HG03139 (cell line): ENCODE results near the gene TOMM6.

Experiments
- ATAC-seq: cut with Tn5 transposase; IDR thresholded peaks from one replicate; pipeline ENCODE4 v1.9.1; 2021; ENCODE audit not compliant: unreplicated experiment

Gene TOMM6

DNA sequence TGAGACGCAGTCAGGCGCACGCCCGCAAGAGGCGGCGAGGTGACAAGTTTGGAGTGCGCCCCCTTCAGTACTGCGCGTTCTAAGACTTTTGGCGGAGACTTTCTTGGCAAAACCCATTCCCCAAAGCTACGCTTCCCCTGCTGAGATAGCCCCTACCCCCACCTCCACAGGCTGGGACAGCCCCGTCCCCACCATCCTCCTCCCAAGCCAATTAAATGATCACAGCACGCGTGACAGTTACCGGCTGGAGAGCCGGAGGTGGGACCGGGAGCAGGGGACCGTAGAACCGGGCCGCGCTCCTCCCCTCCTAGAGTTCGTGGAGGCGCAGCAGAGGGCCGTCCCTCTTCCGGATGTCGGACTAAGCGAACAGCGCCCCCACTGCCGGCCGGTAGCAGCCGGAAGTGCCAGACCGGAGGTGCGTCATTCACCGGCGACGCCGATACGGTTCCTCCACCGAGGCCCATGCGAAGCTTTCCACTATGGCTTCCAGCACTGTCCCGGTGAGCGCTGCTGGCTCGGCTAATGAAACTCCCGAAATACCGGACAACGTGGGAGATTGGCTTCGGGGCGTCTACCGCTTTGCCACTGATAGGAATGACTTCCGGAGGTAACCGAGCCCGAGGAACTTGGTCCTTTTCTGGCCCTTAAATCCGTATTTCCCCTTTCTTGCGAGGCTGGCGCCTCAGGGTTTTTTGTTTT, at the start of gene TOMM6:
TOMM6 (plus strand) TSS at position 476 of the 699 bp plus-strand sequence; CDS start at position 480, 4 bp downstream.
- peak; percentile 73 for ATAC-seq

DNA sequence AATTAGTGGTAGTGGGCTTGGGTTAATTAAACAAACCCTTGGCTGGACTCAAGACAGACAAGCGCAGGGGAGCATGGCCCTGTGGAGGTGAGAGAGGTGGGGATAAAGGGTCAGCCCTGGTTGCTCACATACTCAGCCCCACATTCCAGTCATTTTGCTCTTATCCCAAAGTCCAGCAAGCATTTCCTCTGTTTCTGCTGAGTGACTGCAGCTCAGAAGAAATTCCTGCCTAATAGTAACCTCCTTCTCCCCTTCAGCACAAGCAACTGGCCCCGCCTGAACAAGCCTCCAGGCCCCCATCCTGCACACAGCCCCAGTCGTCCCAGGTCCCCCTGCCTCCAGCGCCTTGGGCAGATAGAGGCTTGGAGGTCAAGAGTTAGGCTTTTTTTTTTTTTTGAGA, 48.5 kb upstream of the TOMM6 start:
- ATAC-seq, result no peak

DNA sequence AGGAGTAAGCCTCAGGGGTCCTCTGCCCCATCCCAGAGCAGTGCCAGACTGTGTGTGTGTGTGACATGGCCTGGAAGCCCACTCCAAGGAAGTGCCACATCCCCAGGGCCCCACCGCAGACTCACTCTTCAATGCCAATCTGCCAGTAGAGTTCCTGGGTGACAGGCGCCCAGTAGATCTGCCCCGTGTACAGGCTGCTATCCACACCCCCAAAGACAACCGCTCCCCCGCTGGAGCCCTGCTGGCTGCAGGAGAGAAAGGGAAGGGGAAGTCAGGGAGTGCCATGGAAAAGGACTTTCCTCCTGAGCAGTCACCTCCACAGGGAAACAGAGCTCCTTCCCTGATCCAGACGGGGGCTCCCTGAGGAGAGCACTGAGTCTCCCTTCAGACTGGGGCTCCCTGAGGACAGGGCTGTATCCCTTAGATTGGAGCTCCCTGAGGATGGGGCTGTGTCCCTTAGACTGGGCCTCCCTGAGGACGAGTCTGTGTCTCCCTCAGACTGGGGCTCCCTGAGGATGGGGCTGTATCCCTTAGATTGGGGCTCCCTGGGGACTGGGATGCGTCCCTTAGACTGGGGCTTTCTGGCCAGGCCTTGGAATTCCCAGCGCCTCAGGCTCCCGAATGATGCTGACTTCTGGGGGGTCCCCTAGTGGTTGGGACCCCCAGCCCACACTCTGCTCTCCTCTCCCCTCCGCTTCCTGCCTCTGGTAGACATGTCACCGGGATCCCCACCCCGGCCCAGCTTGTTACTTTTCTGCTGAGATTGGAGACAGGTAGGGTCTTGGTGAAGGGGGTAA, 46.9 kb upstream of the TOMM6 start:
- no peak for ATAC-seq

DNA sequence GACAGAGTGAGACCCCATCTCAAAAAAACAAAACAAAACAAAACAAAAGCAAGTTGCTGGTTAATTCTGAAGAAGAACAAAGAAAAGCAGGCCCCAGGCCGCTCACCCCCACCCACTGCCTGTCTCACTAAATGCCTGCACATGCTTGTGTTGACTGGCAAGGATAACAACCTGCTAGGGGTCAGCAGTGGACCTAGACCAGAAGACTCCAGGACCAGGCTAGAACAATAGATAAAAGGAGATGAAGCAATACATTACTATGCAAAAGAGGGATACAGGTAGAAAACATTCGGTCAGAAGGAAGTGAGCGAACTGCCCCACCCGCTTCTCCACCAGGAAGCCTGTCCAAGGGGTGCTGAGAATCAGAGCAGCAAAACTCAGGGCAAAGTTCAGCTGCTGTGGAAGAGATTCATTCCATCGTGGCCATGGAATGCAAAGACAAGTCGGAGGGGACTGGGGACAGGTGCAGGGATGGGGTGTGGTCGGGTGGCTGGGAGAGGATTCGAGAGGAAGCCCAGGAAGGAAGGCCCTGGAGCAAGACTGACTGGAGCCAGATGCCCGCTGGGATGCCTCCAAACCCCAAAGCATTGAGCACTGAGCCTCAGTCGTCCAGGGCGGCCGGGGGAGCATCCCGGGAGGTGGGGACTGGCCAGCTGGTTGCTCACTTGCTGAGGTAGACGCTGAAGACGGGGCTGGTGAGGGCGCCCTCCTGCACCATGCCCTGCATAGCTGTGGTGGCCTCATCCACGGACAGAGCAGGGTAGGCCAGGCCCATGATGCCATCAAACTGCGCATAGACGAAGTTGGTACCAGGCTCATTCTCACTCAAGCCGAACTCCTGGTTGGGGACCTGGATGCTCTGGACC, 45.6 kb upstream of the TOMM6 start:
- ATAC-seq, result no peak

DNA sequence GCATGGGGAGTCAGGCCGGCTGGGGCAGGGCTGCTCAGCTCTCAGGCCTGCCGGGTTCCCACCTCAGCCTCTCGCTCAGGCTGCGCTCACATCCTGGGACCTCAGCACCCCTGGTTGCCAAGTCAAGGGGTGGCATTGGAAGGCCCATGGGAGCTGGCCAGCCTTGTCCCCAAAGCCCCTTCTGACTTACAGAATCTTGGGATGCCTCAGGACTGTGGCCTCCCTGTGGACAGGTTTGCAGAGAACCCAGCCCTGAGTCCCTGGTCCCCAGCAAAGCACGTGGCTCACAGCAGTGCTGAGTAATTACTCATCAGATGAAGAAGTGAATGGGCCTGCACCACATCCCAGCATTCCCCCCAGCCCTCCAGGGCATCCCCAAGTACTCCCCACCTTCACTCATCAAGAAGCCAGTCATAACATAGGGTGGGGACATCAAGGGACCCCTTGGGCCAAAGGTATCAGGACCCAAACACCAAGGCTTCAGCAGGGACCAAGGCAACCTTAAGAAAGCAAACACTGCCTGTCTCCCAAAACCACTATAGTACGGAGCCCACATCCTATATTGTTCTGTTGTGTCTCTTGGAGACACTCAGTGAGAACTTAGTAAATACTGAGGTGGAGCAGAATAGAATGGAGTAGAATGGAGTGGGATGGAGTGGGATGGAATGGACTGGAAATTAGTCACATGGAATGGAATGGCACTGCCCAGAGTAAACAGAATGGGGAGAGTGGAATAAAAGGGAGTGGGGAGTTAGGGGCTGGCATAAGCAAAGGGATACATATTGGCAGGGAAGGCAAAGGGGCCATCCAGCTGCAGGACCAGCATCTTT, 43.9 kb upstream of the TOMM6 start:
- ATAC-seq, result no peak

DNA sequence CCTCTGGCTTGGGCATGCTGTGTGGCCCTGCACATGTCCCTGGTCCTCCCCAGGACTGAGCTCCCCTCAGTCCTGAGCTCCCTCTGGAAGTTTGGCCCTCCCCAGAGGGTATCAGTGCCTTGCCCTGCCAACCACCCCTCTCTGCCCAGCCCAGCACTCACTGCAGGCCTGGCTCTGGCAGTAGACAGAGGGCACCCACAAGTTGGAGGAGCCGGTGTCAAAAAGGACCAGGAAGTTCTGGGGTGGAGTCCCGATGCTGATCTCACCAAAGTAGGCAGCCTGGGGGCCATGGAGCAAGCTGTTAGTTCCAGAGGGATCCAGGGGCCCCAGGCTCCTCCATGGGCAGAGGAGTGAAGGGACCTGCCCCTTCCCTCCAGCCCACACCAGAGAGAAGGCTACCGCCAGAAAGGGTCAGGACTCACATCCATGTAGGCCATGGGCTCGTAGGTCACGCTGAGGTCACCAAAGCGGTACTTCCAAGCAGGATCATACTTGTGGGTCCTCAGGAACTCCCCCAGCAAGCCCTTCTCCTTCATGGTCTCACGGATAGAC, 43.2 kb upstream of the TOMM6 start:
- no peak for ATAC-seq

DNA sequence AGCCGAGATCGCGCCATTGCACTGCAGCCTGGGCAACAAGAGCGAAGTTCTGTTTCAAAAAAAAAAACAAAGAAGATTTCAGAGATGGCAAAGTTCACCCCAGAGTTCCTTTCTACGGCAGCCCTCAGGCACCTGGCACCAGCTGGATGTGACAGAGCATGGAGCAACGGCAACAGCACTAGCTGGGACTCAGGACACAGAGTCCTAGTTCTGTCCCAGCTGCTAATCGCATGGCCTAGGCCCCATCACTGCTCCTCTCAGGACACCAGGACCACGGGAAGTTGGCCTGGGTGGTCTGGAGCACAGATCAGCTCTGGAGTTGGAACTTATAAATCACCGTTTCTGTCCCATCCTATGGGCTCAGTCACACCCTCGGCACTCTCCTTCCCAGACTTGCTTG, 41.4 kb upstream of the TOMM6 start:
- no peak for ATAC-seq

DNA sequence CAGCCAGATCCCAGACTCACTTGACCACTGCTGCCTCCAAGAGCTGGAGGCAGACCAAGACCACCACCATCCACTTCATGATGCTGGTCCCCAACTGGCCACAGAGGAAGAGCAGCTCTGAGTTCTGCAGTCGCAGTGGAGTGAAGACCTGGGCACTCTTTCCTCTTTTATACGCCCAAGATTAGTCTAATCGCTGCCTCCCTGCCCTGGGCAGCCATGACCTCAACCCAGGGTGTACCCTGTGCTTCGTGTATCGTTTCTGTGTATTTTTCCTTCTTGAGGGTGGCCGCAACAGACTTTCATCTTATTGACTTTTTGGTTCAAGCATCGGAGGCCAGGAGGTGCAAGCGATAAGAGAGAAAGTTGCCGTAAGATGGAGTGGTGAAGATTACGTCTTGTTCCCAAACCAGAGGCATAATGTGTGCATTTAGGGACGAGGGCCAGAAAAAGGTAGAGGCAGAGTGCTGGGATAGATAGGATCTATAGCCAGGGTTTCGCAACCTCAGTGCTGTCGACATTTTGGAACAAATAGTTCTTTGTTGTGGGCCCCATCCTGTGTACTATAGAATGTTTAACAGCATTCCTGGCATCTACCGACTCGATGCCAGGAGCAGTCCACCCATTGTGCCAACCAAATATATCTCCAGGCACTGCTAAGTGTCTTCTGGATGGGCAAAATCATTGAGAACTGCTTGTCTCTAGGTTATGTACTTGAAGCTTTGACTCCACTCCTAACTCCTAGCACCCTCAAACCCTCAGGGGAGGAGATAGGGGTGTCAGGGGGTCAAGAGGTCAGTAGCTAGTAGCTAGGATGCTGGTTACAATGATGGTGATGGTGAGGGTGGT, 40.0 kb upstream of the TOMM6 start, which contains the start of gene PGC:
PGC (minus strand) TSS at position 142 of the 846 bp plus-strand sequence; CDS start at position 79, 63 bp downstream.
- ATAC-seq, result no peak

DNA sequence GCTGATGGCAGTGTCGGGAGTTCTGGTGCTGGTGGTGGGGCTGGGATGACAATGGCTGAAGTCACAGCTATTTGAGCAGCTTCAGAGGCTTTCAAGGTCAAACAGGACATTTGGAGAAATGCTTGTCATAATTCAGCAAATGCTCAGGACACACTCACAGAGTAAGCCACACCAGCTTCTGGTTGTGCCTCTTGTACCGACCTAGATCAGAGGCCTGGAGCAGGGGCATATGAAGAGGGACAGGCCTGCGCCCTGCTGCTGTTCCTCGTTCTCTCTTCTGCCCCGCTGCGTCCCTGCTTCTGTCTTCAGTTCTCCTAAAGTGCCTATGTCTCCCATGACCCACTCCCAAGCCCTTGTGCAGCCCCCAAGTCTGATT, 39.4 kb upstream of the TOMM6 start:
- ATAC-seq, result no peak

DNA sequence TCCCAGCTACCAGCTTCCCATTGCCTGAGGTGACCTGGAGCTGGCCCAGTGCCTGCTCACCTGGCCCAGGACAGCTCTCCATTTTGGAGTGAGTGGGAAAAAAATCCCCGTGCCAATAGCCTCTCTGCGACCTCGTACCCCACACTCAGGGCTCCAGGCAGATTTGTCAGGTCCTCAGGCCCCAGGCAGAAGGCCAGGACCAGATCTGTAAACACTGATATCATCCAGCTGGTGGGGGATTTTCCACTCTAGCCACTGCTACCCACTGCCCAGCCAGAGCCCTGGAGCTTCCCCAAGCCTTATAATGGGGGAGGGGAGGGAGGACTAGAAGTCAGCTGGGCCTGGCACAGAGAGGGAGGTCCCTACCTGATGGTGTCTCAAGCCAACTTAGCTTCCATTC, 39.0 kb upstream of the TOMM6 start:
- no peak for ATAC-seq

DNA sequence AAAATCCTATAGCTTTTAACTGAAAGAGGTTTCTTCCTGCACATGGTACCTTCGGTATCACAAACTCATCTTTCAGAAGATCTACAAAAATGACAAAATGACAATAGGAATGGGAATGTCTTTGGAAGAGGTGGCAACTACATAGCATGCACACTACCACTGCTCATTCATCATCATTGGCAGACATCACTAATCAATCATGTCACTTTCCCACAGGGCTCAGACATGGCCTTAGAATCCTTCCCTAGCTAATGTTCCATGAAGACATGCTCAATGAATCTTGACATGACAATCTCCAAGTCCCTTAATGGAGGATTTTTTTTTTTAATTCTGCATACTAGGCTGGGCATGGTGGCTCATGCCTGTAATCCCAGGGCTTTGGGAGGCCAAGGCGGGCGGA, 37.1 kb upstream of the TOMM6 start:
- ATAC-seq, result no peak

DNA sequence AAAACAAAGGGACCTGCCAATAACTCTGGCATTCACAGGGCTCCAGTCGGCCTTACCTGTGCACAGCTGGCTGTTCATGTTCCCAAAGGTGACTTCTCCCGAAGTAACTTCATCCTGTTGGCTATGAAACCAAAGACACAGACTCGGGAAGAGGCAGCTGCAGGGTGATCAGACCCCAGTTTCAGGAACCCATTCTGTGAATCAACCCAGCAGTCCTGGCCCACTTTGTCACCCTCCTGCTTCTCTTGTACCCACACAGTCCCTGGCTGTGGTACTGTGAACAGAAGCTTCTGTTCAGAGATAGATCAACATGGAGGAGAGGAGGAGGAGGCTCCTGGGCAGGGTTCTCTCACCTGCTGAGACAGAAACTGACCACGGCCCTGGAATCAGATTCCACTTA, 31.6 kb upstream of the TOMM6 start:
- ATAC-seq, result no peak

DNA sequence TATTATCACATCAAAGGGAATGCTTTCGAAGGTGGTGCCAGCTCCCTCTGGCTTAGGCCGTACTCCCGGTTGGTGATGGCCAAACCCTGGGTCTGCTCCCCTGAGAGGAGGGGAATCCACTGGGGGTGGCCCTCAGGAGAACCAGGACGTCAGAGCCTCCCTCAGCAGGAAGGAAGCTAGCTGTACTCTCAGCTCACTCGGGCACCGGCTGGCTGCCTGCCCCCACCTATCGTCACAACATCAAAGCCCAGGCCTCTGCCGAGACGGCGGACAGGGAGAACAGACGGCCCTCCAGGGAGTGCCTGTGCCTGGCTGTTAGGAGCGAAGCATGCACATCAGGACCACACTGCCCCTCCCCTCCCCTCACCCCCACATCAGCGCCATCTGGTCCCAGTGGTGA, 31.1 kb upstream of the TOMM6 start:
- no peak for ATAC-seq

DNA sequence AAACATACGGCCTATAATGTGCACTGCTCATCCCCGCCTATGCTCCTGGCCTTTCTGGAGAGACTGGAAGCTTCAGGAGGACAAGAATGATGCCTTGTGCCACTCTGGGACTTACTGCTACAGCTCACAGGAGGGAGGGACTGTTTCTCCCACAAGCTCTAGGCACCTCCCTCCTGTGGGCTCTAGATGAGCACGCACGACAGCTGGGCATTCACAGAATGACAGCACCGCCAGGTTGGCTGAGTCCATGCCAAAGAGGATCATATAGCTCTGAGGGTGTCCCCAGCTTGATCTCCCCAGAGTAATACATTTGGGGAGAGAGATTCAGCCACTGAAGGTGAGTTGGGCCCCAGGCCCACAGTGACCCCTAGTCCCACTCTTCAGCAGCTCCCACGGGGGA, 30.2 kb upstream of the TOMM6 start:
- ATAC-seq, result no peak

DNA sequence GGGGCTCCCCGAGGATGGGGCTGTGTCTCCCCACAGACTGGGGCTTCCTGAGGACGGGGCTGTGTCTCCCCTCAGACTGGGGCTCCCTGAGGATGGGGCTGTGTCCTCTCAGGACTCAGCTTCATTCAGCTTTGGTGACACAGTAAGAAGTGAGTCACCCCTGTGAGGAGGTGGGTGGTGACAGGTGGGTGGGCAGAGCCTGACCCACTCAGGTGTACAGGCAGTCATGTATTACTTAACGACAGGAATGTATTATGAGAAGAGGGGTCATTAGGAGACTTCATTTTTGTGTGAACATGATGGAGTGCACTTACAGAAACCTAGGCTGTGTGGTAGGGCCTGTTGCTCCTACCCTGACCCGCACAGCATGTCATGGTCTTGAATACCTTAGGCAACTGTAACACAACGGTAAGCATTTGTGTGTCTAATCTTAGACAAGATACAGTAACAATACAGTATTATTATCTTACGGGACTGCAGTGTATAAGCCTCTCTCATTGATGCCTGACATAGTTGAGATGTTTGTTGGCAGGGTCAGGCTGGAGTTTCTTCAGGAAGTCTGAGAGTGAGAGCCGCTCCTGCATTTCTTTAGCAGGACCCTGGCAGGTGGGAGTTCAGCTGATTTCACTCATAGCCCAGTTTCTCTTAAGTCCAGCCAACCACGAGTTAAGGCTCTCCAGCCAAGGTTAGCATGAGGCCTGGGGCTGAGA, 29.4 kb upstream of the TOMM6 start:
- no peak for ATAC-seq

DNA sequence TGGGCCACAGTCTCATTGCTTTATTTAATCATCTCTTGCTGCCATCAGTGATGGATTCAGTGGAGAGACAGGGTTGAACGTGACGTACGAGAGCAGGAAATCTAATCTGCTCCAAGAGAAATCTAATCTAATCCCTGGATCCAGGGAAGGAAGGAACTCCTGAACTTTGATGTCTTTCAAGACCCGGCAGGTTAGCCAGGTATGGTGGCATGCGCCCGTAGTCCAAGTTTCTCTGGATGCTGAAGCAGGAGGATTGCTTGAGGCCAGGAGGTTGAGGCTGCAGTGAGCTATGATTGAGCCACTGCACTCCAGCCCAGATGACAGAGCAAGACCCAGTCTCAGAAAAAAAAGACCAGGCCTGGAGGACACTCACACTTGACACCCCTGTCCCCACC, 28.9 kb upstream of the TOMM6 start:
- no peak for ATAC-seq

DNA sequence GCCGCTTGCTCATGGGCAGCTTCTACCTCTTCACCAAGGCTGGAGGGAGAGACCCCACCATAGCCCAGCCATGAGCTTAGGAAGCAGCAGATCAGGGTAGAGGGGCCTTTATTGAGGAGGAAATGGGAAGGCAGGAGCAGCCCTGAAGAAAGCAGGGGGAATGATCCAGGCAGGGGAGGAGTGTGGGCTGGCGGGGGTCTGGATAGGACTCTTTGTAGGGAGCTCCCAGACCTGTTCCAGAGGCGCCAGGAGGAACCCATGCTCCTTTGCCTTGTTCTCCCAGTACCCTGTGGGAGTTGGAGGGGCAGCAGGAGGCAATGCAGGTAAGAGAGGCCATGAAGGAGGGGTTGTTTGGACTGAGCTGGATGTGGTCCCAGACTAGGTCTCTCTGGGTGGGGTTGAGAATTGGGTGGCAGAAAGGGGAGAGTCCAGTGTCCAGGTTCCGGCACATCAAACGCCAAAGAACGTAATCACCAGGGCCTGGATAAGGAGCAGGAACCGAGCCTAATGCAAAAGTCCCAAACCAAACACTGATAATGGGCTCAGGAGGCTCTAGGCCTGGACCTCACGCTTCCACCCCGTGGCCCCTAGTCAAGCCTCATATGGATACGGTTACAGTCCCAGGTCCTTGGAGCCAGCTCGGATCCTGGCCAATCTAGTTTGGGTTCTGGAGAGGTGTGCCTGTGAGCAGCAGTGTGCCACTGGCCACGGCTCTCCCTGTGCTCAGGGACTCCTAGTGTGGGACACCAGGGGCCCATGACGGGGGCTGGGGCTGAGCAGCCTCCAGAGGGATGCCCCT, 28.2 kb upstream of the TOMM6 start:
- ATAC-seq, result no peak
